UCSD-AML1 (cell line): Measurements from ENCODE around the gene KMT5B.

ENCODE experiments used
- DNase-seq: peaks from one replicate; lab custom pipeline; 2025; ENCODE audit not compliant: unreplicated experiment; lab: John Stamatoyannopoulos, UW

Gene KMT5B

DNA sequence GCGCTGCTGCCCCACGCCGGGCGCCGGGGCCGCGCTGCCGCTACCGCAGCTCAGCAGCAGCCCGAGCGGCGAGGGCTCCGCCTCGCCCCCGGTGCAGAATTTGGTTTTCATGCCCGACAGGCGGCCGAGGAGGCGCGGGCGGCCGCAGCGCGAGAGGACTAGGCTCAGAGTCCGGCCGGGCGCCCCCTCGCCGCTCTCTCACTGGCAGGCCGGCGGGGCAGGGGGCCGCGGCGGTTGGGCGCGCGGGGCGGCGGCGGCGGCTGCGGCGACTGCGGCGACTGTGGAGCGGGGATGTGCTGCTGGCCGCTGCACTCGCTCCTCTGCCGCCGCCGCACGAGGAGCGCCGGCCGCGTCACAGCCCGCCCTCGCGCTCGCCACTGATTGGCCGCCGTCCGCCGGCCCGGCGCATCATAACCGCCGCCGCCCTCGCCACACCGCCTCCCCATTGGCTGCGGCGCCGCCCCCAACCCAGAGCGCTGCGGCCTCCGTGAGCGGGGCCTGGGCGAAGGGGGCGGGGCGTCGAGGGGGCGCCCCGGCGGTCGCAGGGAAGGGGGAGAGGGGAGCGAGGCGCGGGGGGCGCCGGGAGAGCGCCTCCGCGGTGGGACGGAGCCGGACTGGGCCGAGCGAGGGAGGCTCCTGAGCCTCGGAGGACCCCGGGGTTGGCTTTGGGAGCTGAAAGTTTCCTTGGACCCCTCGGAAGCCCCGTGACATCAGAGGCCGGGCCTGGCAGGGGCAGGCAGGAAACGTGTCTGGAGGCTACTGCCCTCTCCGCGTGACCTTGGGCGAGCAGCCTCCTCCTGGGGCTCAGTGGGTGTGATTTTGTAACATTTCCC, 91.8 kb downstream of the KMT5B start, which contains the start of gene CHKA:
TSS of gene CHKA (minus strand) at position 322 of the 833 bp plus-strand sequence. CDS start at position 111, 211 bp downstream.
- DNase-seq = peak; percentile 95

DNA sequence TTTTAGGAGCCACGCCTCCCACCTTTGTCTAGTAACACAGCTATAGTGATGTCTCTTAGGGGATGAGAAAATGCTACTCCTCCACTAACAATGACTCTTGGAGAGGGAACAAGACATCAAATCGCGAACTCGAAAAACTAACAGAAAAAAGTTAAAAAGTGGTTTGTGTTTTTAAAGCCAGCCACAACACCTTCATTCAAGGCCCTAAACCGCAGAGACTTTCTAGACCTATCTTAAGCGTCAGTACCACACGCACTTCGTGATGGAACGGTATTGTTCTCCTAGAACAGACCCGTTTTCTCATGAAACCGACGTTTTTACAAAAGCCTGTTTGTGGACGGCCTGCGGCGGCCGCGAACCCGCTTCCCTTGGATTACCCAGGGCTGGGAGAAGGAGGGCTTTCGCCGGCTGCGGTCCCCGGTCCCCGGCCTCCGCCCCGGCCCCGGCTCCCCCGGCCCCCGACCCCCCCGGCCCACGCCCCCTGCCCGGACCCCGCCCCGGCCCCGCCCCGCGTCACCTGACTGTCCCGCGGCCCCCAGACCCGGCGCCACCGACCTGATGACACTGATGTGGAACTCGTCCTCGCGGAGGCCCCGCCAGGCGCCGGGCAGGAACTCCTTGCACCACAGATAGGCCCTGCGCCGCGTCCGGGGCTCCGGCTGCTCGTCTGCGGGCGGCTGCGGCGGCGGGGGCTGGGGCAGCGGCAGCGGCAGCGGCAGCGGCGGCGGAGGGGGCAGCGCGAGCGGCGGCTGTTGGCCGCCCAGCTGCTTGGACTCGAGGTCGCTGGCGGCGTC, 92.6 kb downstream of the KMT5B start:
- peak; percentile 65 for DNase-seq

- no peak for DNase-seq
Measured at GRCh38 chr11:68118706-68119448, 94.2 kb downstream of the KMT5B start.

- no peak for DNase-seq
Measured at GRCh38 chr11:68117853-68118470, 95.1 kb downstream of the KMT5B start.

GRCh38 chr11:68116974-68117373, 96.1 kb downstream of the KMT5B start:
- DNase-seq = no peak

GRCh38 chr11:68116126-68116525, 97.0 kb downstream of the KMT5B start:
- no peak for DNase-seq

GRCh38 chr11:68115285-68115684, 97.8 kb downstream of the KMT5B start:
- DNase-seq = peak; percentile 34

DNA sequence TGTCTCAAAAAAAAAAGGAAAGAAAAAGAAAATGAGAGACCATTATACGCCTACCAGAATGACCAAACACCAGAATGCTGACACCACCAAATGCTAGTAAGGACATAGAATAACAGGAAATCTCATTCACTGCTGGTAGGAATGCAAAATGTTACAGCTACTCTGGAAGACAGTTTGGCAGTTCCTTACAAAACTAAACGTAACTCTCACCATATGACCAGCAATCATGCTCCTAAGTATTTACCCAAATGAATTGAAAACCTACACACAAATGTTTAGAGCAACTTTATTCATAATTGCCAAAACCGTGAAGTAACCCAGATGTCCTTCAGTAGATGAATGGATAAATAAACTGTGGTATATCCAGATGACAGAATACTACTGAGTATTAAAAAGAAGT, 99.1 kb downstream of the KMT5B start:
- DNase-seq = no peak

- no peak for DNase-seq
Measured at GRCh38 chr11:68107689-68108088, 105.4 kb downstream of the KMT5B start.

GRCh38 chr11:68106165-68106940, 106.7 kb downstream of the KMT5B start:
- DNase-seq = no peak
